Nephron progenitor cell (in vitro differentiated cells): ENCODE data around the gene MGAT5B.

ENCODE experiments used
- DNase-seq: peaks from one replicate; pipeline ENCODE4 v3.0.0; 2021
- H3K27ac Mint-ChIP-seq: 2 replicates; pipeline ENCODE4 v1.8.0; 2021; ENCODE audit warnings: mild to moderate bottlenecking, moderate library complexity, mixed read lengths
- H3K27me3 Mint-ChIP-seq: 2 replicates; pipeline ENCODE4 v1.8.0; 2021; ENCODE audit warnings: mild to moderate bottlenecking, low read depth, mixed read lengths; ENCODE audit not compliant: poor library complexity
- H3K36me3 Mint-ChIP-seq: 2 replicates; pipeline ENCODE4 v1.8.0; 2021; ENCODE audit warnings: low read depth, mixed read lengths
- H3K4me1 Mint-ChIP-seq: 2 replicates; pipeline ENCODE4 v1.8.0; 2021; ENCODE audit warnings: mixed read lengths
- H3K4me3 Mint-ChIP-seq: 2 replicates; pipeline ENCODE4 v1.8.0; 2021; ENCODE audit warnings: mild to moderate bottlenecking, moderate library complexity, mixed read lengths
- H3K9me3 Mint-ChIP-seq: 2 replicates; pipeline ENCODE4 v1.8.0; 2021; ENCODE audit warnings: mild to moderate bottlenecking, moderate library complexity, mixed read lengths
- CTCF ChIP-seq: fragments of 200-600 bp; sonication (generic); IDR thresholded peaks from 2 replicates; pipeline ENCODE4 v1.5.0; 2021; ENCODE audit warnings: antibody characterized with exemption

Gene MGAT5B

GRCh38 chr17:76948726-76949342 is 80.6 kb downstream of the MGAT5B start:
- Mint-ChIP-seq H3K9me3 (no peaks in the 10 kb centered on the region), H3K4me3 (no peak overlapping the region), H3K4me1 (peaks cover 10% of the 10 kb centered on the region), H3K27me3 (no peaks in the 10 kb centered on the region), H3K27ac (no peak overlapping the region), H3K36me3 (no peaks in the 10 kb centered on the region)
- no peak for DNase-seq
- TF ChIP-seq CTCF: no peak

- Mint-ChIP-seq H3K27ac (no peak overlapping the region), H3K9me3 (no peaks in the 10 kb centered on the region), H3K4me1 (no peaks in the 10 kb centered on the region), H3K4me3 (no peak overlapping the region), H3K36me3 (no peaks in the 10 kb centered on the region), H3K27me3 (peaks cover 3% of the 10 kb centered on the region)
- TF ChIP-seq CTCF: no peak
- DNase-seq: no peak
Observed at GRCh38 chr17:76949913-76950695, 81.9 kb downstream of the MGAT5B start.

GRCh38 chr17:76951375-76951905 is 83.2 kb downstream of the MGAT5B start:
- no peak overlapping the region for H3K4me3 Mint-ChIP-seq
- no peaks in the 10 kb centered on the region for H3K36me3 Mint-ChIP-seq
- H3K9me3 Mint-ChIP-seq: no peaks in the 10 kb centered on the region
- no peak for DNase-seq
- no peak for TF ChIP-seq CTCF
- H3K27me3 Mint-ChIP-seq: peaks cover 3% of the 10 kb centered on the region
- no peaks in the 10 kb centered on the region for H3K4me1 Mint-ChIP-seq
- H3K27ac Mint-ChIP-seq: no peak overlapping the region

GRCh38 chr17:76952402-76952801 is 84.2 kb downstream of the MGAT5B start:
- Mint-ChIP-seq H3K4me3 (no peak overlapping the region), H3K27ac (no peak overlapping the region), H3K27me3 (peaks cover 13% of the 10 kb centered on the region), H3K4me1 (peaks cover 2% of the 10 kb centered on the region), H3K36me3 (no peaks in the 10 kb centered on the region), H3K9me3 (no peaks in the 10 kb centered on the region)
- DNase-seq: no peak
- TF ChIP-seq CTCF: no peak

- H3K4me1 Mint-ChIP-seq: peaks cover 9% of the 10 kb centered on the region
- H3K27ac Mint-ChIP-seq: no peak overlapping the region
- TF ChIP-seq CTCF: no peak
- no peak for DNase-seq
- peaks cover 20% of the 10 kb centered on the region for H3K27me3 Mint-ChIP-seq
- H3K4me3 Mint-ChIP-seq: no peak overlapping the region
- no peaks in the 10 kb centered on the region for H3K36me3 Mint-ChIP-seq
- H3K9me3 Mint-ChIP-seq: no peaks in the 10 kb centered on the region
Observed at GRCh38 chr17:76953066-76953465, 84.9 kb downstream of the MGAT5B start.
